Stimulated activated CD8-positive, alpha-beta memory T cell treated with anti-CD3 and anti-CD28 coated beads, Interleukin-4, amount 100 ng/mL, for 4 hours (primary cell): ENCODE data around the gene ARL6IP5.

Experiments used
- DNase-seq, 2 donors: peaks; one replicate each; pipeline ENCODE4 v3.0.0-alpha.2; 2020; ENCODE audit warnings: low read depth in 2 of 2, low spot score in 1 of 2

ARL6IP5 gene, protein sequence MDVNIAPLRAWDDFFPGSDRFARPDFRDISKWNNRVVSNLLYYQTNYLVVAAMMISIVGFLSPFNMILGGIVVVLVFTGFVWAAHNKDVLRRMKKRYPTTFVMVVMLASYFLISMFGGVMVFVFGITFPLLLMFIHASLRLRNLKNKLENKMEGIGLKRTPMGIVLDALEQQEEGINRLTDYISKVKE

DNA sequence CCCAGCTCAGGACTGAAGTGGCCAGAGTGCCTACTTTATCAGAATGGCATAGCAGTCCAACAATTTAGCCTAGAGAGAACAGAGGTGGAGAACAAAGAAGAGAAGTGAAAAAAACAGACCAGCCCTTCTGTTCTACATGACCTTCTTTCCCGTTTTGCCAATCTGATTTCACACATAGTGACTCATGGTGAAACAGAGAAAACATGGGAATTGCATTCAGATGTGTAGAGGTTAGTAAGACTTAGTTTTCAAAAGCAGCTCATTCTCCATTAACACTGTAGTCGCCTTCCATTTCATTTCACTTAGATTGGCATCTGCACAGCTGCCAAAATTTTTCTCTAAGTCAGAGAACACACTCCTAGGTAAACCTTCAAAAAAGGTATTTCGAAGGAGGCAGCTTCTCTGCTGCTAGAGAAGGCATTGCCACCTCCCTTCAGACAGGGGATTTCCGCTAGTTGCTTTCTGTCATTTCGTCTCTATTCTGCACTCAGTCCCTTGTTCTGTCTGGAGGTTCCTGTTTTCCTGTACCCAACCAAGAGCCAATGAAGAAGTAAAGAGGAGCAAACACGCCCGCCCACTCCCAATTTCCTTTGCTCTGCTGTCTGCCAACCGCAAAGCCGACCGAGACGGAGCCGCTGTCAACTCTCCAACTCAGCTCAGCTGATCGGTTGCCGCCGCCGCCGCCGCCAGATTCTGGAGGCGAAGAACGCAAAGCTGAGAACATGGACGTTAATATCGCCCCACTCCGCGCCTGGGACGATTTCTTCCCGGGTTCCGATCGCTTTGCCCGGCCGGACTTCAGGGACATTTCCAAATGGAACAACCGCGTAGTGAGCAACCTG is at the start of gene ARL6IP5:
TSS of gene ARL6IP5 (plus strand) at position 612 of the 842 bp plus-strand sequence. CDS start at position 723, 111 bp downstream.
- peak; percentile 72 to 82 for DNase-seq

DNA sequence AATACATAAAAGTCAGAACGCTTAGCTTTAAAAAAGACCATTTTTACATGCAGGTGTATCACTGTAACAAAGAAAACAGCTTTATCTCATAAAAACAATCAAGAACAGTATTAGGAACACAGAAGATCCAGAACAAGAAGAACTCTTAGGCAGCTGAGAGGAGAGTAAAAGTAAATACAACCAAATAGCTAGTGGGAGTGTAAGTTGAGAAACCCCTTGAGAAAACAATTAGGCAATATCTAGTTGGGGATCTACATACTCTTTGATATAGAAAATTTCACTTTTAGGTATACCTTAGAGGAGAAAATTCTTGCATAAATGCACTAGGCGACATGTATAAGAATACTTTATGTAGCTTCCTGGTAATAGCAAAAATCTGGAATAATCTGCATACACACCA is 40.1 kb upstream of the ARL6IP5 start:
- DNase-seq = no peak

DNA sequence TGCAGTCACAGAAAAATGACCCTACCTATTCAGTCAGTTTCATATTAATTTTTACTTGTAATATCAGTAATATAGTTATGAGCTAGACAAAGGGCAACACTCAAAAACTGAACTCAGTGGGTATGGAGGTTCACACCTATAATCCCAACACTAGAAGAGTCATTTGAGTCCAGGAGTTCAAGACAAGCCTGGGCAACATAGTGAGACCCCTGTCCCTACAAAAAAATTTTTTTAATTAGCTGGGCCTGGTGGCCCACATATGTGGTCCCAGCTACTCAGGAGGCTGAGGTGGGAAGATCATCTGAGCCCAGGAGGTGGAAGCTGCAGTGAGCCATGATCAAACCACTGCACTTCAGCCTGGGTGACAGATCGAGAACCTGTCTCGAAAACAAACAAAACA is 35.7 kb upstream of the ARL6IP5 start:
- DNase-seq = no peak

DNA sequence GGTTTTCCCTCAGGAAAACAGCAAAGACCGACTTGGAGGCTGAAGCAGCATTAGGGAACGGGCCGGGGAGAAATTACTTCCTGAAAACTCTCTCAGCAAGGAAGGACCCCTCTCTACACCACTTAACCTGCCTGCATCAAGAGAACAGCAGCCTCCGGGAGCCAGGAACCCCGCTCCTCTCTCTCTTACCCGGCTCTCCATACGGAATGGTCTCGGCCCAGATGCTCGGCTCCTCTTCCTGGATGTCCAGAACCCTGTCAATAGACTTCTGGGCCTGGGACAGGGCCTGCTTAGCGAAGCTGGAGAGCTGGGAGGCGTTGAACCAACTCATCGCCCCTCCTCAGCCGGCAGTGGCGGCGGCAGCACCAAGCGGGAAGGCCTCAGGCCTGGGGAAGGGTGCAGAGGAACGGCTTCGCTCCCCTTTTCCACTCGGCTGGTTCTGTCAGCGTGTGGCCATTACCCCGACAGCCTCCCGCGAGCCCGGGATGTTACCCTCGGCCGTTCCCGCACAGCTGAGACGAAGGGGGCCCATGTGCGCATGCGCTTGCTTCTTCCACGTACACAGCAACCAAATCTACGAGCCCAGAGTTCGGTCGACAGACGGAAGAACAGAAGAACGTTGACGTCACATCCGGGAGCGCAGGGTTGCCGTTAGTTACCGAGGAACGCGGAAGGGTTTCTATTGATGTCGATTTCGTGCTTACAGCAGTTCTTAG is 32.8 kb upstream of the ARL6IP5 start, which contains the start of gene TMF1:
TSS of gene TMF1 (minus strand) at position 578 of the 716 bp plus-strand sequence. CDS start at position 331, 247 bp downstream.
- DNase-seq = peak; percentile 94 to 95

DNA sequence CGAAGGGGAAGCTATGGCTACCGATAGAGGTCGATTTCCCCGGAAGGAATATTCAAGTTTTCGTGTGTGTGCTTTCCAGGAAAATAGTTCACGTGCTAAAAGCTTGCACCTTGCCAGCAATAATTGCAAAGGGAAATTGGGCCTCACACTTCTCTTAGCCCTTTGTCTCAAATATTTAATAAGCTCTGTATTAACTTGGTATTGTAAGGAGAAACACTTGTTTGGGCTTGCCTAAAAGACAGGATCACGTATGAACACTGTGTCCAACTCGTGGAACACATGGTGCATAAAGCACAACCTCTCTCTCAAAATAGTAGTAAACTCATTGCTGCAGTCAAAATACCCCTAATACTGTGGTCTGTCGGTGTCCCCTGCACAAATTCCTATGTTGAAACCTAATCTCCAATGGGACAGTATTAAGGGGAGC is 32.3 kb upstream of the ARL6IP5 start:
- no peak for DNase-seq

DNA sequence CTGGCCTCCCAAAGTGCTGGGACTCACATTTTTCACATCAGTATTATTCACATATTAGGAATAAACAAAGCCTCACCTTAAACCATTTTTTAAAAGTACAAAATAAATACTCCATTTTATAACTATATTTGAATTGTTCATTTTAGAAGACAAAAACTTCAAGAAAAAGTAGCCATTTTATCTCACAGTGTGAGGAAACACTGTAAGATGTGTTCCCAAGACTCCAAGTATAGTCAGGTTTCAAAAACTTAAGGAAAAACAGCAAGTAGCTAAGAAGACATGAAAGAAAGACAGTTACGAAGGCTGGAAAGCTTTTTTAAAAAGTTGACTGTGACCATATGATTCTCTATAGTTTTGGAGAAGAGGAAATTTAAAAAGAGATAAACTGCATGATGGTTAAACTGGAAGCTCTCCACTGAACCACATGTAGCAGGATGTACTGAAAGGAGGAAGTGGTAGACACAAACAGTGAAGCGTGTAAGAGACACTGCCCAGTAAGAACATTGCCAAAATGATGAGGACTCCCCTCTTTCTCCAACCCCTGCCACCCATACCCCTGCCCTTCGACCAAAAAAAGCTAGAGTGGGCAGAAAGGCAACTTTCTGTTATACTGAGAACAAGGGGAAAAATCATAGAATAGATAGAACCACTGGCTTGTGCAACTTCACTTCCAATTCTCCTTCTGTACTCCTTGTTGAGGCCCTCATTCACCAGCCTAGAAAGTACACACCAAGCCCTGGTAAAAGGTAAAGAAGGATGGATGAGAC is 26.4 kb upstream of the ARL6IP5 start:
- no peak for DNase-seq

DNA sequence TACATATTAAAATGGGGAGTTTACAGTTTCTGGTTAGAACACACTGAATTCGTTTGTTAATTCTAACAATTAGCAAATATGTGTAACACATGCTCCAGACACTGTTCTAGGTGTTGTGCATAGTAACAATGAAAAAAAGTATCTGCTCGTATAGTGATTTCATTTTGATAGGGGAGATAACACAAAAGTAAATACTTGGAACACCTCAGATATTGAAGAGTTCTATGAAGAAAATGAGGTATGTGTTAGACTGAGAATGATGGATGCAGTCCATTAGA is 25.9 kb upstream of the ARL6IP5 start:
- no peak for DNase-seq

DNA sequence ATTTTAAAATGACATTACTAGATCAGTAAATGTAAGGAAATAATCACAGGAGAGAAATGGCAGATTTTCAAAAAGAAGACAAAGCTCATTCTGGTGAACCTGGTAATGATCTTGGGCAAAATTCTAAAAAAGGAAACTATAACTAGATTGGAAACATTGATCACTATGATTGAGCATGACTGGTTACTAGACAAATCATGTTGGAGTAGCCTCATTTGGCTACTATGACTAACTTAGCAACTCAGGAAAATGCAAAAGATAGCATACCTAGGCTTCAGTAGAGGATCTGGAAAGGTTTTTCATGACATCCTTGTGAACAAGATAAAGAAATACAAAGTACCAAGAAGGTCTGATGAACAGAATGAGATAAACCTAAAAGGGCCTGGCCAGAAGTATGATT is 25.0 kb upstream of the ARL6IP5 start:
- no peak for DNase-seq

DNA sequence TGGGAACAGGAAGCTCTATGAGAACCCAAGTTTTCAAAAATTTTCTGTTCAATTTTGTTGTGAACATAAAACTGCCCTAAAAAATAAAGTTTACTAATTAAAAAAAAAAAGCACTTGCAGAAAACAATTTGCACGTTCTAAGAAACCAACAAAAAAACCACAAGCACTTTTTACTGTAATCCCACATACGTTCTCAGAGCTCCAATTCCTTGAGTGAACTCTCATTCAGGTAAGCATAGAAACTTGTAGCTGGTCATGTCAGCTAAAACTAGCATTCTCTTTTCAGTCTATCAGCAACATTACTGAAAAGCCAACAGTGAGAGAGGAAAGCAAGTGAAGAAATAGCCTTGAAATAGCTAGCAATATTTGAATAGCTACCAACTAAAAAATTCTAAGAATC is 21.1 kb upstream of the ARL6IP5 start:
- DNase-seq = no peak

DNA sequence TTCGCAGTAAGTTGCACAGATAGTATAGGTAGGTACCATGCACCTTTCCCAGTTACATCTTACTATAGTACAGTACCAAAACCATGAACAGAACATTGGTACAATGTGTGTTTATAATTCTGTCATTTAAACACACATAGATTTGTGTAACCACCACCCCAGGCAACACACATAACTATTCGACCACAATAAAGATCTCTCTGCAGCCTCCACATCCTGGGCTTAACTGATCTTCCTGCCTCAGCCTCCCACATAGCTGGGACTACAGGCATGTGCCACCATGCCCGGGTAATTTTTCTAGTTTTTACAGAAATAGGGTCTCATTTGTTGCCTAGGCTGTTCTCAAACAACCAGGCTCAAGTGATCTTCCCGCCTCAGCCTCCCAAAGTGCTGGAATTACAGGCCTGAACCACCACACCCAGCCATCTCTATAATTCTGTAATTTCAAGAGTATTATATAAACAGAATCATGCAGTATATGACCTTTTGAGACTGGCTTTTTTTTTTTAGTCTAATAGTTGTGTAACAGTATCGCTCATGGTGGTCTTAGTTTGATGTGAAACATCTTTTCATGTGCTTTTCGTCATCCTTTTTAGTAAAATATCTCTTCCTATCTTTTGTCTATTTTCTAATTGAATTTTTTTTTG is 19.3 kb upstream of the ARL6IP5 start:
- DNase-seq = no peak

DNA sequence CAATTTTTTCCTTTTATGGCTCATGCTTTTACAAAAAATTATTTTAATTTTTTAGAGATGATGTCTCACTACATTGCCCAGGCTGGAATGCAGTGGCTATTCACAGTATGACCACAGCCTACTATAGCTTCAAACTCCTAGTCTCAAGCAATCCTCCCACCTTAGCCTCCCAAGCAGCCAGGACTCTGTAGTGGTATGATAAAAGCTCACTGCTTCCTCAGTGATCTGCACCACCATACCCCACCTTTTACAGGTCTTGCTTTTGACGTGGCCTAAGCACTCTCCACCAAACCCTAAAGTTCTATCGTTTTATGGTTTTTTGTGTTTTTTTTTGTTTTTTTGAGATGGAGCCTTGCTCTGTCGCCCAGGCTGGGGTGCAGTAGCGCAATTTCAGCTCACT is 18.6 kb upstream of the ARL6IP5 start:
- DNase-seq = no peak

DNA sequence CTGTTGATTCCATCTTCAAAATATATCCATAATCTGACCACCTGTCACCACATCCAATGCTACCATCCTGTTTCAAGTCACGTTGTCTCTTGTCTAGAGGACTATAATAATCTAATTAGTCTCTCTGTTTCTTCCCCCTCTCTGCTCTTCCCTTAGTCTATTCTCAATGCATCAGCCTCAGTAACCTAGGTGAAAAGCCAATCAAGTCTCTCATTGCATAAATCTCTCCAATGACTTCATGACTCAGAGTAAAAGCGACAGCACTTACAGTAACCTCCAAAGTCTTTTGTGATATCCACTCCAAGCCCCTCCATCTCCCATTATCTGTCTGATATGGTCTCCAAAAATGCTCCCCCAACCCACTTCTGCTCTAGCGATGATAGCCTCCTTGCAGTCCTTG is 11.8 kb upstream of the ARL6IP5 start:
- no peak for DNase-seq

DNA sequence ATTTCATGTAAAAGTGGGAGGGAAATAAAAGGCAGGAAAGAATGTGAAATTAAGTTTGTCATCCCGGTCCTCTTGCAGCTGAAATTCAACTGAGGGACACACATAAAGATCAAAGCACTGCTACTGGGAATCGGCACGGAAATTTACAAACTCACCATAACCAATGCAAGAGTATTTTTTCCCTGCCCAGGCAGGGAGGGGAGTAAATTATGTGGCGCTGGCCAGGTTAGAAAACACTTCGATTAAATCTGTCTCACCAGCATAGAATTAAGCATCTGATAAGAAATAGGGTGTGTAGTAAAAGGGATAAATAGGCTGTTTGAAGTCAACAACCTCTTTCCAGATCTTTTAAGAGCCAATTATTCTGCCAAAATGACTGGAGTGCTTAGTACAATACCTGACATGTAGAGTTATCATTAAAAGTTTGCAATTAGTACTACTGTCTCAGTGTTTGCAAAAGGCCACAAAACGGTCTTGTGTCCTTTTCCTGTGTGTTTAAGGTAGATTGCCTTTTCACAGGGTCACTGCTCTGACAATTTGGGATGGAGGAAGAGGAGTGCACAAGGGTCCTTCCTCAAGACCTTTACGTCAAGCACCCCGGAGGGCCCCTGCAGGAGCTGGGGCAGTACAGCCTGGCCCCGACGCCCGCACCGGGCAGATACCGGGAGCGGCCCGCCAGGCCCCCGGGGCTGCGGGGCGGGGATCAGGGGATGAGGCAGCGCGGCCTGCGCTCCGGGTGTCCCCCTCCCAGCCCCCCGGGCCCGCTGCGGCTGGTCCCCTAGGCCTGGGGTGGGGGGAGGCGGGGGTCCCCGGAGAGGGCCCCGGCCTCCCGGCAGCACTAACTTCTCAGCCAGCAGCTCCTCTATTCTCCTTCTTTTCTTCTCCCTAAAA is 5.2 kb upstream of the ARL6IP5 start:
- no peak for DNase-seq

DNA sequence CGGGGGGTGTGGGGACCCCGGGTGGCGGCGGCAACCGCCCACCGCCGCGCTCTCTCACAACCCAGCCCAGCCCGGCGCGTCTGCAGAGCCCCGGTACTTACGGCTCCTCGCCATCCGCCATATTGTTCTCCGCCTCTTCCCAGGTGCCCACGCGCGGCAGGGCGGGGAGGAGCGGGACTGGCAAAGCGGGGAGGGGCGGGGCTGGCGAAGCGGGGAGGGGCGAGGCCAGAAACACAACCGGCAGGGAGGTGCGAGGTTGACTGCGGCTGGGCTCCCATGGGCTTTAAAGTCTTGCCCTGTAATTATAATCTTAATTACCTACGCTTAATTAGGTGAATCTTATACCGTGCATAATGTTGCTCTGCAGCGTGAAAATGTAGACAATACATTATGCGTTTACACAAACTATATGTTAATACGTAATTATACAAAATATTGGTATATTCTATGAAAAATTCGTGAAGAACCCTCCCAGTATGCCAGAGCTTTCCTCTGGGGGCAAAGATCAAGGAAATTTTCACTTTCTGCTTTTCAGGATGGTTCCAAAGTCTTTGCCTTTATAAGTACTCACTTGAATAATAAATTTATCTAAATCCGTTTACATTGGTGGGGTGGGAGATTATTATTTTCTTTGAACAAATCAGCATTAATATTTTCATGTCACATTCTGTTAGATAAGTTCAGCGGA is 4.4 kb upstream of the ARL6IP5 start, which contains the start of gene UBA3:
TSS of gene UBA3 (minus strand) at position 133 of the 688 bp plus-strand sequence. CDS start at position 121, 12 bp downstream.
- DNase-seq = peak; percentile 81 to 88

DNA sequence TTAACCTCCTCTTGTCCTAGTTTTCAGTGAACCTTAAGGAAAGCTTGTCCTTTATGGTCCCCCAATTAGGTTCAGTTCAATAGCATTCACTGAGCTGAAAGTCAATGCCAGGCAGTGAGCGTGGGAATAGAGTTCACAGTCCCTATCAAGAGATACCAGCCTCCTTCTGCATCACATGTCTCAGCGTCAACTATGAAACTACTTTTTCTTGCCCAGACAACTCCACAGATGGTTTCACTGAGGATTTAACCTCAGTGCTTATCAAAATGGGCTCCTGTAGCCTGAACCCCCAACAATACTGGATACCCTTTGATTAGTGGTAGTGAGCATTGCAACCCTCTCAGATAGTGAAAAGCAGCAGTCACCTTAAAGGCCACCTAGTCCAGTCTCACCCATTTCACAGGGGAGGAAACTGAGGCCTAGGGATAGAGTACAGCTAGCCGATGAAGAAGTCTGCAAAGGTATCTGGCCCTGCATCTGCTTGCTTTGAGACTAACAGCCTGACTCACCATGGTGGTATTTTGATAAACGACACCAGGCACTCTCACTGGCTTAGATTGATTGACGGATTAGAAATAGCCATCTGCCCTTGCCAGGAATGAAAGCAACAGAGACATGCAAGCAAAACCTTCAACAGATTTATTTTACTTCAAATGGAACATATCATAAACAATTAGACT is 3.0 kb upstream of the ARL6IP5 start:
- DNase-seq = no peak

DNA sequence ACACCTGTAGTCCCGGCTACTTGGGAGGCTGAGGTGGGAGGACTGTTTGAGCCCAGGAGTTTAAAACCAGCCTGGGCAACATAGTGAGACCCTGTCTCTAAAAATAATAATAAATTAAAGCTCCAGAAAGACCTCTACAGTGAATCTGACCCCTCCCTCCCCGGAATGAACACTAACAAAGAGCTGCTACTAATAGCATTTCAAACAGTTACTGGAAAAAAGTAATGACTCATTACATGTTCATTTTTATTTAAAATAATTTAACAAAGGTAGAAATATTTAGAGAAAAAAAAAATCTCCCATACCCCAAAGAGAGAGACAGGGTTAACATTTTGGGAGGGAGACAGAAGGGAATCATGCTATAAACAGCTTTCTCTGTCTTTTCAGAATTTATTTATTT is 2.4 kb upstream of the ARL6IP5 start:
- no peak for DNase-seq

DNA sequence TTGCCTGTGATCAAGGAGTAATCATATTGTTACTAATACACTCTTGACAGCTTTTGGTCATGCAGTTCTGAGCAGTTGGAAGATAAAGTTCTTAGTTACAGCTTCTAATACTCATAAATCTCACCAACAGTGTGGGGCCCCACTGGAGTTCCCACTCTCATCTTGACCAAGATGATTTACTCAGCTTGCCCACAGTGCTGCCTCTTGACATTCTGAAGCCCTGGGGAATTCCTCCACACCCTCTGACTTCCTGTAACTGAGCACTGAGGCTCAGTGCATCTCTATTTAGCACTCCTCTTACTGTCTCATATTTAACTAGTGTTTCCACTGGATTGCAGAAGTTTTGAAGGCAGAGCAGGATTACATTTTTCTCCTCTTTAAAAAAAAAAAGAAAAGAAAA is 1.9 kb upstream of the ARL6IP5 start:
- DNase-seq = peak; percentile 49 to 65

DNA sequence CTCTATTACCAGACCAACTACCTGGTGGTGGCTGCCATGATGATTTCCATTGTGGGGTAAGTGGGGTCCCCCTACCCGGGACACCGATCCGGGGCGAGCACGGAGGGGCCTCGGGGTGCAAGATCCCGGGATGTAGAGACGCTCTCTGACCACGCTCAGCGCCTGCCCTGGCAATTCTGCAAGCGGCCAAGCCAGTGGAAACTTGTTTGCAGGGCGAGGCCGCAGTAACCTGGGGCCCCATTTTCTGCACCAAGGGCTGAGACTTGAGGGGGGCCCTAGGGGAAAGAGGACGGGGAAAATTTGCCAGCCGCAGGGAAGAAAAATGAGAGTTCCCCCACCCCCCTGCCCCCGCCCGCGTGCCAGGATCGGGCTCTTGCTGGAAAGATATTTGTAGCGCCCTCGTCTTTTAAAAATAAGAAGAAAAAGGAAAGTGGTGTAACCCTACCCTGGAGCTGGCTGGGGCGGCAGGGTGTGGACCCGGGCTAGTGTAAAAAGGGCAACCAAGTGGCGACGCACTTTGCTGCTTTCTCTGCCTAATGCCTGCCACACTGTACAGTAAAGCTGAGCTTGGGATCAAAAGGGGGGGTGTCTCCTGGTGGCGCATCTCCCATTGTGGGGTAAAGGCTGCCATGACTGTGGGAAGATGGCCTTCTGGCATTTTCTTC is 563 bp downstream of the ARL6IP5 start:
- no peak for DNase-seq
